ENCODE results near the gene CRIM1.

CRIM1 gene

DNA sequence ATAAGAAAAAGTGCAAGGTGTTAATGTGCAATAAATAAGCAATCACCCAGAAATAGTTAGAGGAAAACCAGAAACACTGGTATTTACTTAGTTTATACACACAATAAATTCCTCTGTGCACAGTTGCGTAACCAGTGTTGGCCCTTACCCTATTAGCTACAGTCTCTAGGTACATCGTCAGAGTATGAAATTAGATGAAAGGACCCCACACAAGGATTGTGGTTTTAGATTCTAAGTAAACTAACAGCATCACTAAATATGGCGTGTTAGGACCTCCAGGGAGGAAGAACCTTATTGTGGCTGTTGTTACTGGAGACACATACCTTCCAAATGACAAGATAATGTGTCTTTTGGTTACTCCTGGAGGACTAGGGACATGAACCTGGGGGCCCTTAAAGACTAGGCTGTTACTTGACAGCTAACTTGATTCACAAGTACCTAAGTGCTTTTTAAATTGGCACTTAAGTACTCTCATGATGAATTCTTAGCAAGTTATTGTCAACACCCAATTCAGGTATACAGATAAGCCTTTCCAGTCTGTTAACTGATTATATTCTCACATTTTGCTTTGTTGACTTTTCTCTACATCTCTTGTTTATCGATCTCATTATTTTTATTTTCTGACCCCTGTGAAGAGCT is 127.1 kb downstream of the CRIM1 start:
- Histone ChIP-seq H3K27ac (replicated peaks; ENCODE audit: low read length) (no peak overlapping the region), H2BK120ac (ENCODE audit: low read depth, low read length) (no peak overlapping the region), H3K4me1 (ENCODE audit: control insufficient read depth in 2 of 2, insufficient read depth in 1 of 2, low read depth in 1 of 2, low read length in 2 of 2) (no peaks in the 10 kb centered on the region), H3K9ac (ENCODE audit: low read depth, low read length, poor library complexity) (no peak overlapping the region), H2BK12ac (ENCODE audit: low read length) (no peak overlapping the region), H2AK5ac (ENCODE audit: low read depth, low read length) (no peak overlapping the region), H3K14ac (ENCODE audit: low read length) (no peak overlapping the region), H2BK15ac (ENCODE audit: low read length) (no peak overlapping the region), H3K79me1 (ENCODE audit: low read depth, low read length) (no peaks in the 10 kb centered on the region), H2BK5ac (ENCODE audit: low read length) (no peak overlapping the region), H2AFZ (ENCODE audit: low read length) (no peak overlapping the region), H3K36me3 (replicated peaks in 1 of 2; ENCODE audit: control insufficient read depth in 2 of 2, insufficient read depth in 2 of 2, low read length in 2 of 2) (peaks cover 18 to 30% of the 10 kb centered on the region in 2 donors), H4K8ac (ENCODE audit: low read depth, low read length) (no peak overlapping the region), H3K23ac (ENCODE audit: low read depth, low read length, poor library complexity) (no peak overlapping the region), H3K4me2 (ENCODE audit: insufficient read depth, low read length, poor library complexity, severe bottlenecking) (no peak overlapping the region), H3K9me3 (replicated peaks in 1 of 2; ENCODE audit: control insufficient read depth in 2 of 2, insufficient read depth in 1 of 2, low read depth in 1 of 2, low read length in 2 of 2) (no peaks in the 10 kb centered on the region), H3K4me3 (ENCODE audit: low read length in 2 of 2) (no peak overlapping the region), H4K91ac (ENCODE audit: low read depth, low read length, poor library complexity) (no peak overlapping the region), H3K27me3 (ENCODE audit: control insufficient read depth in 3 of 3, insufficient read depth in 3 of 3, low read depth in 1 of 3, low read length in 3 of 3) (no peaks in the 10 kb centered on the region), H3K4ac (ENCODE audit: low read length) (no peak overlapping the region), H3K18ac (ENCODE audit: low read length) (no peak overlapping the region)
- WGBS, 2 donors (ENCODE audit: extremely low coverage in 2 of 2, insufficient read length in 2 of 2, insufficient replicate concordance in 1 of 2) = no CpG with 5 or more reads among the region's 4 CpGs
- DNase-seq (ENCODE audit: low spot score) = no peak

DNA sequence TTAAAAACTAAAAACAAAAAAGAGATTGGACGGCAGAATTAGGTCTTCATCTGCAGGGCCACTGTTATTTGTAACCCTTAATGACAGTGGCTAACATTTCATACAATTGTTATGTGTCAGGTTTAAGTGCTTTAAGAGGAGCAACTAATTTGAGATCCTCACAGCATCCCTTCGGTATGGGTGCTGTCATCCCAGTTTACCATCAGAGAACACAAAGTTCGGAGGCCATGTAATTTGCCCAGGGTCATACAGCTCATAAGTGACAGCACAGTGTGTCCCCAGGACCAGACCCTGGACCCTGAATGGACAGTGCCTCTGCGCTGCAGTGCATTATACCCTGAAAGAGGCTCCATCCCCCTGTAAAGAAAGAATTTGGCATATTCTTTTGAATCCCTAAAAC is 127.7 kb downstream of the CRIM1 start:
- Histone ChIP-seq H3K23ac (ENCODE audit: low read depth, low read length, poor library complexity) (no peak overlapping the region), H3K4me1 (ENCODE audit: control insufficient read depth in 2 of 2, insufficient read depth in 1 of 2, low read depth in 1 of 2, low read length in 2 of 2) (no peaks in the 10 kb centered on the region), H2BK120ac (ENCODE audit: low read depth, low read length) (no peak overlapping the region), H3K36me3 (replicated peaks in 1 of 2; ENCODE audit: control insufficient read depth in 2 of 2, insufficient read depth in 2 of 2, low read length in 2 of 2) (peaks cover 16 to 26% of the 10 kb centered on the region in 2 donors), H2BK5ac (ENCODE audit: low read length) (no peak overlapping the region), H4K8ac (ENCODE audit: low read depth, low read length) (no peak overlapping the region), H2AFZ (ENCODE audit: low read length) (no peak overlapping the region), H3K27me3 (ENCODE audit: control insufficient read depth in 3 of 3, insufficient read depth in 3 of 3, low read depth in 1 of 3, low read length in 3 of 3) (no peaks in the 10 kb centered on the region), H2BK12ac (ENCODE audit: low read length) (no peak overlapping the region), H4K91ac (ENCODE audit: low read depth, low read length, poor library complexity) (no peak overlapping the region), H3K4me2 (ENCODE audit: insufficient read depth, low read length, poor library complexity, severe bottlenecking) (no peak overlapping the region), H3K9ac (ENCODE audit: low read depth, low read length, poor library complexity) (no peak overlapping the region), H3K79me1 (ENCODE audit: low read depth, low read length) (no peaks in the 10 kb centered on the region), H3K18ac (ENCODE audit: low read length) (no peak overlapping the region), H3K4ac (ENCODE audit: low read length) (no peak overlapping the region), H2BK15ac (ENCODE audit: low read length) (no peak overlapping the region), H3K27ac (replicated peaks; ENCODE audit: low read length) (no peak overlapping the region), H3K9me3 (replicated peaks in 1 of 2; ENCODE audit: control insufficient read depth in 2 of 2, insufficient read depth in 1 of 2, low read depth in 1 of 2, low read length in 2 of 2) (no peaks in the 10 kb centered on the region), H3K4me3 (ENCODE audit: low read length in 2 of 2) (no peak overlapping the region), H2AK5ac (ENCODE audit: low read depth, low read length) (no peak overlapping the region), H3K14ac (ENCODE audit: low read length) (no peak overlapping the region)
- no peak for DNase-seq (ENCODE audit: low spot score)
- WGBS, 2 donors (ENCODE audit: extremely low coverage in 2 of 2, insufficient read length in 2 of 2, insufficient replicate concordance in 1 of 2) = no CpG with 5 or more reads among the region's 4 CpGs

DNA sequence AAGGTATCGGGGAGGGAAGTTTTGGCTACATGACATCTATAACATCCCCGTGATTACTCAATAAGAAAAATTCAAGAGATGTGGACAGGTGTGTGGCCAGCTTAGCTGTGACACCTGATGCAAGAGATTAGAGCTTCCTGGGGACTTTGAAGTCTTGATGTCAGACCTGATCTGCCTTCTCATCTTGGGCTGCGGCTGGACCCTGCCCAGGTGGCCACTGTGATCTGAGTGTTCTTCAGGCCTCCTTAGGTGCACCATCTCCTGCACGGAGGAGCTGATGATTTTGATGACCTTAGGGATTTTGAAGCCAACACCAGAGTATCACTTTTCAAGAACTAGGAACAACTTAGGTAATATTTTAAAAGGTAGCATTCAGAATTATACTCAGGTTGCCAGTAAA is 128.9 kb downstream of the CRIM1 start:
- Histone ChIP-seq H3K9ac (ENCODE audit: low read depth, low read length, poor library complexity) (no peak overlapping the region), H3K18ac (ENCODE audit: low read length) (no peak overlapping the region), H3K4me3 (ENCODE audit: low read length in 2 of 2) (no peak overlapping the region), H3K4me1 (ENCODE audit: control insufficient read depth in 2 of 2, insufficient read depth in 1 of 2, low read depth in 1 of 2, low read length in 2 of 2) (no peaks in the 10 kb centered on the region), H3K23ac (ENCODE audit: low read depth, low read length, poor library complexity) (no peak overlapping the region), H2BK5ac (ENCODE audit: low read length) (no peak overlapping the region), H2BK120ac (ENCODE audit: low read depth, low read length) (no peak overlapping the region), H3K79me1 (ENCODE audit: low read depth, low read length) (no peaks in the 10 kb centered on the region), H3K4me2 (ENCODE audit: insufficient read depth, low read length, poor library complexity, severe bottlenecking) (no peak overlapping the region), H4K8ac (ENCODE audit: low read depth, low read length) (no peak overlapping the region), H3K14ac (ENCODE audit: low read length) (no peak overlapping the region), H2BK12ac (ENCODE audit: low read length) (no peak overlapping the region), H4K91ac (ENCODE audit: low read depth, low read length, poor library complexity) (no peak overlapping the region), H3K4ac (ENCODE audit: low read length) (no peak overlapping the region), H3K9me3 (replicated peaks in 1 of 2; ENCODE audit: control insufficient read depth in 2 of 2, insufficient read depth in 1 of 2, low read depth in 1 of 2, low read length in 2 of 2) (no peaks in the 10 kb centered on the region), H2BK15ac (ENCODE audit: low read length) (no peak overlapping the region), H2AK5ac (ENCODE audit: low read depth, low read length) (no peak overlapping the region), H3K27ac (replicated peaks; ENCODE audit: low read length) (no peak overlapping the region), H3K27me3 (ENCODE audit: control insufficient read depth in 3 of 3, insufficient read depth in 3 of 3, low read depth in 1 of 3, low read length in 3 of 3) (no peaks in the 10 kb centered on the region), H3K36me3 (replicated peaks in 1 of 2; ENCODE audit: control insufficient read depth in 2 of 2, insufficient read depth in 2 of 2, low read length in 2 of 2) (peaks cover 11 to 18% of the 10 kb centered on the region in 2 donors), H2AFZ (ENCODE audit: low read length) (no peak overlapping the region)
- no CpG with 5 or more reads among the region's 4 CpGs for WGBS, 2 donors (ENCODE audit: extremely low coverage in 2 of 2, insufficient read length in 2 of 2, insufficient replicate concordance in 1 of 2)
- no peak for DNase-seq (ENCODE audit: low spot score)

DNA sequence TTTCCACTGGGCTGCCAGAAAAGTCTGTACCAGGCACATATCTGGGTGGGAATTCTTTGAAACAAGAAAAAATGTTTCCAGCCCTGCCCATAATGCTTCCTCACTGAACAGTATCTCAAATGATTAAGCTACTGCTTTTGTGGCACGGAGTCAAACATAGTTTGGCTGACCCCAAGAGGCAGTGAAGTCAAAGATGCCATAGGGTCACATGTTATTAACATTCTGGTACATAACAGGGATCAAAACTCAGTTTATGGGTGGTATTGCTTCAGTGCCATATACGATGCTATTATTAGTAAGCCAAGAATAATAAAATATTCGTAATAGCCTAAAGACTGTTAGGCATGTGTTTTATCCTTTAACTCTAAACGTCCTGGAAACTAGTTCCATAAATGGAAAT is 129.9 kb downstream of the CRIM1 start:
- no peak overlapping the region for H2BK15ac ChIP-seq (ENCODE audit: low read length)
- H2BK12ac ChIP-seq (ENCODE audit: low read length) = no peak overlapping the region
- no peak overlapping the region for H3K18ac ChIP-seq (ENCODE audit: low read length)
- no peak overlapping the region for H3K23ac ChIP-seq (ENCODE audit: low read depth, low read length, poor library complexity)
- no peaks in the 10 kb centered on the region for H3K79me1 ChIP-seq (ENCODE audit: low read depth, low read length)
- H4K8ac ChIP-seq (ENCODE audit: low read depth, low read length) = no peak overlapping the region
- H3K27ac ChIP-seq (replicated peaks; ENCODE audit: low read length) = no peak overlapping the region
- peaks cover 5 to 9% of the 10 kb centered on the region in 2 donors for H3K36me3 ChIP-seq (replicated peaks in 1 of 2; ENCODE audit: control insufficient read depth in 2 of 2, insufficient read depth in 2 of 2, low read length in 2 of 2)
- no peak overlapping the region for H3K4me2 ChIP-seq (ENCODE audit: insufficient read depth, low read length, poor library complexity, severe bottlenecking)
- no peak overlapping the region for H2BK120ac ChIP-seq (ENCODE audit: low read depth, low read length)
- no peak for DNase-seq (ENCODE audit: low spot score)
- no peaks in the 10 kb centered on the region for H3K9me3 ChIP-seq (replicated peaks in 1 of 2; ENCODE audit: control insufficient read depth in 2 of 2, insufficient read depth in 1 of 2, low read depth in 1 of 2, low read length in 2 of 2)
- H3K9ac ChIP-seq (ENCODE audit: low read depth, low read length, poor library complexity) = no peak overlapping the region
- H3K27me3 ChIP-seq (ENCODE audit: control insufficient read depth in 3 of 3, insufficient read depth in 3 of 3, low read depth in 1 of 3, low read length in 3 of 3) = no peaks in the 10 kb centered on the region
- no peak overlapping the region for H2AFZ ChIP-seq (ENCODE audit: low read length)
- no peak overlapping the region for H2AK5ac ChIP-seq (ENCODE audit: low read depth, low read length)
- WGBS, 2 donors (ENCODE audit: extremely low coverage in 2 of 2, insufficient read length in 2 of 2, insufficient replicate concordance in 1 of 2) = no CpG with 5 or more reads among the region's 4 CpGs
- no peak overlapping the region for H2BK5ac ChIP-seq (ENCODE audit: low read length)
- no peak overlapping the region for H4K91ac ChIP-seq (ENCODE audit: low read depth, low read length, poor library complexity)
- no peak overlapping the region for H3K14ac ChIP-seq (ENCODE audit: low read length)
- no peak overlapping the region for H3K4me3 ChIP-seq (ENCODE audit: low read length in 2 of 2)
- H3K4ac ChIP-seq (ENCODE audit: low read length) = no peak overlapping the region
- H3K4me1 ChIP-seq (ENCODE audit: control insufficient read depth in 2 of 2, insufficient read depth in 1 of 2, low read depth in 1 of 2, low read length in 2 of 2) = peaks cover 0 to 3% of the 10 kb centered on the region in 2 donors
